SHP77 (cell line): ENCODE measurements around the gene FRMPD4.

Experiments used
- DNase-seq, 2 experiments: peaks; one replicate each; lab custom pipeline; 2025; lab: John Stamatoyannopoulos, UW

Gene FRMPD4

GRCh38 chrX:12753366-12753765, 615.1 kb downstream of the FRMPD4 start:
- no peak for DNase-seq

- no peak for DNase-seq
Measured at GRCh38 chrX:12758291-12758690, 620.0 kb downstream of the FRMPD4 start.

- DNase-seq, result peak; percentile 13 to 21
Measured at GRCh38 chrX:12767856-12768255, 629.6 kb downstream of the FRMPD4 start.

- DNase-seq, result no peak
Measured at GRCh38 chrX:12768491-12768890, 630.2 kb downstream of the FRMPD4 start.

- DNase-seq, result peak in 1 of 2 experiments; percentile 10
Measured at GRCh38 chrX:12770440-12770839, 632.2 kb downstream of the FRMPD4 start.

GRCh38 chrX:12771445-12772069, 633.3 kb downstream of the FRMPD4 start:
- DNase-seq, result peak; percentile 44 to 54
